Esophagus squamous epithelium (tissue), 5 donors: ENCODE measurements around the gene DIABLO. TPM values are rescaled to one million over a fixed set of nuclear protein-coding genes. Genes with fewer than 3 reads are reported as not detected.
A peak's percentile ranks its signal among the peaks of the same experiment; 100 is the strongest.

Experiments
- DNase-seq: peaks from one replicate; lab custom pipeline; 2025; lab: John Stamatoyannopoulos, UW
- H3K27ac ChIP-seq, 4 donors: fragments of 200-600 bp; sonication (generic); one replicate each; pipeline ENCODE4 v1.5.1; 2016 to 2019; ENCODE audit warnings: mild to moderate bottlenecking in 1 of 4
- H3K27me3 ChIP-seq, 4 donors: fragments of 200-600 bp; sonication (generic); 1 replicate in 3 of 4; 2 replicates in 1 of 4; pipeline versions ENCODE4 v1.5.1 to v1.6.0; 2017 to 2021; ENCODE audit warnings: antibody characterized with exemption in 1 of 4
- H3K36me3 ChIP-seq, 3 donors: fragments of 200-600 bp; sonication (generic); one replicate each; pipeline ENCODE4 v1.5.1; 2016 to 2019
- H3K4me1 ChIP-seq, 3 donors: fragments of 200-600 bp; sonication (generic); one replicate each; pipeline ENCODE4 v1.5.1; 2017 to 2019
- H3K4me3 ChIP-seq, 4 donors: fragments of 200-600 bp; sonication (generic); 1 replicate in 3 of 4; 2 replicates in 1 of 4; pipeline ENCODE4 v1.5.1; 2016 to 2019; ENCODE audit warnings: mild to moderate bottlenecking in 2 of 4, moderate library complexity in 1 of 4
- H3K9me3 ChIP-seq, 3 donors: fragments of 200-600 bp; sonication (generic); one replicate each; pipeline ENCODE4 v1.5.1; 2016 to 2019
- POLR2A ChIP-seq, 4 donors: fragments of 450-650 bp; IDR thresholded peaks; one replicate each; pipeline ENCODE4 v1.6.1; 2017; ENCODE audit warnings: antibody characterized with exemption in 4 of 4, mild to moderate bottlenecking in 4 of 4, moderate library complexity in 3 of 4
- WGBS, 2 donors: methylation state at CpG; one replicate each; pipeline ENCODE4 v1.1.5; 2018; 5-methylcytosine and 5-hydroxymethylcytosine counted together
- intact Hi-C: fragments of 100-400 bp; cut with DNase I; formaldehyde crosslinking; loops from one replicate; pipeline ENCODE4 v1.15.0; 2022
- total RNA-seq, 4 donors: library from RNA; depleted of rRNA; stranded (reverse); fragments of >200 nt; gene quantifications; one replicate each; pipeline ENCODE4 v1.1.0, GENCODE V29; 2016
- TF ChIP-seq, protein P1 (sequence below), 6 experiments: fragments of 450-650 bp in 4 of 6; fragments of 200-600 bp in 2 of 6; sonication (generic) in 2 of 6; IDR thresholded peaks; one replicate each; pipeline ENCODE4 v1.5.1; 2016 to 2019; ENCODE audit warnings: antibody characterized with exemption in 6 of 6, mild to moderate bottlenecking in 4 of 6, moderate library complexity in 4 of 6
- donor health status: DM: yes; HTN: yes; CAD: no.

The DIABLO gene
- 10 to 100 TPM; 21.6 to 50.0 (median 41.3) TPM for total RNA-seq

DNA sequence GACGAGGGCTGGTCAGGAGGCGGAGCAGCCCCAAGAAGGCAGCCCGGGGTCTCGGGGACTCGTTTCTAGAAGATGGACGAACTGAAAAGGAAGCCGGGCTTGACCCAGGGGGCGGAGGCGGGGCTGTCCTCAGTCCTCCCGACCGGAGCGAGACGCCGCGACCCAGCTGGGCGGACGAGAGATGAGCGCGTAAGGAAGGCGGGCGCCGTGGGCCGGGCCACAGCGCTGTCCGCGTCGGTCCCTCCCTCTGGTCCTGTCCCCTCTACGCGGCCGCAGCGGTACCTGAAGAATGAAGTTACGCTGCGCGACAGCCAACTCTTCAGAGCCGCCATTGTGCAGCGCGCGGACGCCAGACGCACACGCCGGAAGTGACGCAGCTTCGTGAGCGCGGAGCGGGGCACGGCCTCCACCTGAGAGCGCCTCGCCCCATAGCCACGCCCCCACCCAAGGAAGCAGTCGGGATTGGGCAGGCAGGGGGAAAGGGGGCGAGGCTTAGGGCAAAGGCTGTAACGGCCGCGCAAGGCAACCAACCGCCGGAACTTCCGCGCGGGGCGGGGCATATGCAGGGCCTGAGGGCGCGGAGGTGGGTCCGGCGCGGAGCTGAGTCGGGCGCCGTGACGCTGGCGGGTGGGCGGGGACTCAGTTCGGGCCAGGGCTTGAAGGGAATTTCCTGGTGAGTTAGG lies at the start of gene DIABLO:
TSS of gene DIABLO (minus strand) at position 370 of the 683 bp plus-strand sequence. CDS start at position 332, 38 bp downstream.
- H3K27me3 ChIP-seq: no peaks in the 10 kb centered on the region
- peak within 1 kb of the TSS; percentile 62 to 99 (median 84) for H3K4me3 ChIP-seq
- peak in 3 of 4 donors; percentile 89 to 96 (median 94) for TF ChIP-seq POLR2A (IDR thresholded peaks at IDR 0.05)
- TF ChIP-seq, protein P1, sequence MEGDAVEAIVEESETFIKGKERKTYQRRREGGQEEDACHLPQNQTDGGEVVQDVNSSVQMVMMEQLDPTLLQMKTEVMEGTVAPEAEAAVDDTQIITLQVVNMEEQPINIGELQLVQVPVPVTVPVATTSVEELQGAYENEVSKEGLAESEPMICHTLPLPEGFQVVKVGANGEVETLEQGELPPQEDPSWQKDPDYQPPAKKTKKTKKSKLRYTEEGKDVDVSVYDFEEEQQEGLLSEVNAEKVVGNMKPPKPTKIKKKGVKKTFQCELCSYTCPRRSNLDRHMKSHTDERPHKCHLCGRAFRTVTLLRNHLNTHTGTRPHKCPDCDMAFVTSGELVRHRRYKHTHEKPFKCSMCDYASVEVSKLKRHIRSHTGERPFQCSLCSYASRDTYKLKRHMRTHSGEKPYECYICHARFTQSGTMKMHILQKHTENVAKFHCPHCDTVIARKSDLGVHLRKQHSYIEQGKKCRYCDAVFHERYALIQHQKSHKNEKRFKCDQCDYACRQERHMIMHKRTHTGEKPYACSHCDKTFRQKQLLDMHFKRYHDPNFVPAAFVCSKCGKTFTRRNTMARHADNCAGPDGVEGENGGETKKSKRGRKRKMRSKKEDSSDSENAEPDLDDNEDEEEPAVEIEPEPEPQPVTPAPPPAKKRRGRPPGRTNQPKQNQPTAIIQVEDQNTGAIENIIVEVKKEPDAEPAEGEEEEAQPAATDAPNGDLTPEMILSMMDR (IDR thresholded peaks at IDR 0.05): no peak
- peak; percentile 98 for DNase-seq
- H3K9me3 ChIP-seq: no peaks in the 10 kb centered on the region
- H3K36me3 ChIP-seq: peaks cover 0 to 67% (median 19%) of the 10 kb centered on the region in 3 donors
- no CpG with 5 or more reads among the region's 74 CpGs for WGBS, 2 donors
- intact Hi-C loops: no loop called here
- peaks cover 19 to 40% (median 23%) of the 10 kb centered on the region in 3 donors for H3K4me1 ChIP-seq
- H3K27ac ChIP-seq: peak within 1 kb of the TSS; percentile 93 to 99 (median 94)

DNA sequence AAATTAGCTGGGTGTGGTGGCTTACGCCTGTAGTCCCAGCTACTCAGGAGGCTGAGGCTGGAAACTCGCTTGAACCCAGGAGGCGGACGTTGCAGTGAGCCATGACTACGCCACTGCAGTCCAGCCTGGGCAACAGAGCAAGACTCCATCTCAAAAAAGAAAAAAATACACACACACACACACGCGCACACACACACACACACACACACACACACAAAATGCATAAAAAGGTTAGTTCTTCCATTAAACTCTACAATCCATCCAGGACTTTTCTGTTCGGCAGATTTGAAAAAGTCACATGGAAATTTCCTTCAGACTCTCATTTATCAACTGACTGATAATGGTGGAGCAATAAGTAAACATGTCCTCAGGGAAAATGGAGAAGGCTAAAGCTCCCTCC lies 49.6 kb upstream of the DIABLO start:
- Histone ChIP-seq H3K4me3 (no peak overlapping the region), H3K9me3 (no peaks in the 10 kb centered on the region), H3K36me3 (peaks cover 10 to 98% (median 34%) of the 10 kb centered on the region in 3 donors), H3K27ac (no peak overlapping the region), H3K27me3 (no peaks in the 10 kb centered on the region), H3K4me1 (no peaks in the 10 kb centered on the region)
- intact Hi-C loops: no loop called here
- WGBS, 2 donors: 88 to 91% methylated on average over 8 of the region's 8 CpGs
- no peak for DNase-seq
- TF ChIP-seq POLR2A (IDR thresholded peaks at IDR 0.05): no peak
- TF ChIP-seq, protein P1 (IDR thresholded peaks at IDR 0.05): no peak

DNA sequence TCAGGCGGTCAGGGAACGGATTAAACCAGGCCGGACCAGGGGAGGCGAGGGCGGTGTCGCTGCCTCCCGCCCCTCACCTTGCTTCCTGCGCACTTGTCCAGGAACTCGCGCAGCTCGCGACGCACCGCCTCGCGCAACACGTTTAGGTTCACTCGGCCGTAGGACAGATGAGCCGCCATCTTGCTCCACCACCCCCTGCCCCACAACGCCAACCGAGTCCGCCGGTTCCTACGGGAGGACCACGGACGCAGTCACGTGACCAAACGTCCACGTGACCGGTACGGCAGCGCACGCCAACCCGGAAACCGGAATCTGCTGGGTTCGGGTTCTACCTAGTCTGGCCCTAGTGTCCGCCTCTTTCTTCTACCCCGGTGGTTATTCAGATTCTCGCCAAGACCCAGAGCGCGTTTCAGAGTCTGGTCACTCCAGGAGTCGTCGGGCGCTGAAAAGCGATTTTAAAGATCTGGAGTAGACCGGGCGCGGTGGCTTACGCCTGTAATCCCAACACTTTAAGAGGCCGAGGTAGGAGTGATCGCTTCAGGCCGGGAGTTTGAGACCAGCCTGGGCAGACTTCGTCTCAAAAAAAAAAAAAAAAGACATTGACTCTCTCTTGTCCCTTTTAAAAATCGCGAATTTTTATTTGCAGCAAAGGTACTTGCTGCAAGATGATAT lies 40.5 kb upstream of the DIABLO start, which contains the start of gene VPS33A:
TSS of gene VPS33A (minus strand) at position 265 of the 672 bp plus-strand sequence. CDS start at position 179, 86 bp downstream.
- 0% methylated on average over 27 to 39 of the region's 56 CpGs for WGBS, 2 donors
- peaks cover 5 to 43% (median 9%) of the 10 kb centered on the region in 3 donors for H3K36me3 ChIP-seq
- peak within 1 kb of the TSS; percentile 79 to 97 (median 80) for H3K4me3 ChIP-seq
- TF ChIP-seq, protein P1 (IDR thresholded peaks at IDR 0.05): peak in 1 of 6 experiments; percentile 12
- peak in 3 of 4 donors; percentile 16 to 45 (median 28) for TF ChIP-seq POLR2A (IDR thresholded peaks at IDR 0.05)
- H3K27ac ChIP-seq: peak within 1 kb of the TSS; percentile 87 to 96 (median 93)
- H3K27me3 ChIP-seq: no peaks in the 10 kb centered on the region
- peaks cover 0 to 31% (median 12%) of the 10 kb centered on the region in 3 donors for H3K4me1 ChIP-seq
- intact Hi-C loops: no loop called here
- DNase-seq: peak; percentile 75
- no peaks in the 10 kb centered on the region for H3K9me3 ChIP-seq

- Histone ChIP-seq H3K36me3 (peaks cover 5 to 43% (median 12%) of the 10 kb centered on the region in 3 donors), H3K4me1 (peaks cover 0 to 31% (median 12%) of the 10 kb centered on the region in 3 donors), H3K27ac (peak overlapping the region; percentile 87 to 96 (median 93)), H3K27me3 (no peaks in the 10 kb centered on the region), H3K4me3 (peak overlapping the region; percentile 79 to 97 (median 80)), H3K9me3 (no peaks in the 10 kb centered on the region)
- intact Hi-C loops: no loop called here
- WGBS, 2 donors: 0% methylated on average over 3 to 9 of the region's 17 CpGs
- TF ChIP-seq POLR2A (IDR thresholded peaks at IDR 0.05): no peak
- TF ChIP-seq, protein P1 (IDR thresholded peaks at IDR 0.05): no peak
- DNase-seq: no peak
These were observed 40.0 kb upstream of the DIABLO start for GRCh38 chr12:122265886-122266229.
